Measurements from ENCODE around the gene SYNE1. TPM values are rescaled to one million over a fixed set of nuclear protein-coding genes. Genes with fewer than 3 reads are reported as not detected.
"Not testable (repeated sequence)": the region's sequence is repeated elsewhere in the genome, so short reads cannot be mapped to it uniquely, and the experiment has no call there.

Gene SYNE1
- total RNA-seq, 1 donor from 2014 or later, result 316 TPM

DNA sequence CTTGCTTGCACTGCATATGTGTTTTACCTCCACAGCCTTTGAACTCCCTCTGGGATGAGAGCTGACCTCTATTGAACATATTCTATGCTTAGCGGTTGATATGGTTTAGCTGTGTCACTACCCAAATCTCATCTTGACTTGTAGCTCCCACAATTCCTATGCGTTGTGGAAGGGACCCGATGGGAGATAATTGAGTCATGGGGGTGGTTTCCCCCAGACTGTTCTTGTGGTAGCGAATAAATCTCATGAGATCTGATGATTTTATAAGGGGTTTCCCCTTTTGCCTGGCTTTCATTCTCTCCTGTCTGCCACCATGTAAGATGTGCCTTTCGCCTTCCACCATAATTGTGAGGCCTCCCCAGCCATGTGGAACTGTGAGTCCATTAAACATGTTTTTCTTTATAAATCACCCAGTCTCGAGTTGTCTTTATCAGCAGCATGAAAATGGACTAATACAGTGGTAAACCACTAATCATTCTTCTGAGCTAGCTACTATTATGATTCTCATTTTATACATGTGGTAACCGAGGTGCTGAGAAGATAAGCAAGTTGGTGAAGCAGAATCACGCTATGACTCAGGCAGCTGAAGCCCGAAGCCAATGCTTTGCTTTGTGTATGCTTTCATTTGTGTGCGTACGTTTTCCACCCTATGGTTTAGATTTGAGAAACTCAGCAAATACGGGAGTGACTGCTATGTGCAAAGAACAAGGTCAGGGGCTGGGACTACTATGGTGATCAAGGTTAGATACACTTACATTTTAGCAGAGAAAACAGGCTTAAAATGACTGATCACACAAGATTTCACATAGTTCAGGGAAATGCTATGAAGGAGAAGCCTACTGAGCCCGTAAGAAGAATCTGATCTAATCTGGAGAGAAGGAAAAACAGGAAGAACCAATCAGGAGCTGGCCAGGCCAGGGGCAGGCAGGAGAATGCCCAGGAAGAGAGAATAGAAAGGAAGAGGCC is 466.2 kb downstream of the SYNE1 start:
- DNase-seq, result no peak

DNA sequence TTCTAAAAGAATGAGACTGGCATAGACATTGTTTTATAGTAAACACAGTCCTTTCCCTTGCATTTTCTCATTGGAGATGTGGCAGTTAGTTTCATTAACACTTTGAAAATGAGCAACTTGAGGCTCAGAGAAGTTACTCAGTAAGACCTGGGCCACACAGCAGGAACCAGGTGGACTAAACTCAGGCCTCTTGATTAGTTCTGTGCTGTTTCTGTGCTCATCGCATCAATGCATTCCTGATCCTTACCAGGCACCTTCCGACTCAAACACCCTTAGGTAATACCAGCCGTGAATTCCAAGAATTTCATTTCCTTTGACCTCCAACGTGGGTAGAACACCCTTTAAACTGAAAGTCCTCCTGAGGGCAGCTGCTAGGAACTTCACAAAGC is 466.9 kb downstream of the SYNE1 start:
- DNase-seq, result no peak

- no peak for DNase-seq
Observed at GRCh38 chr6:152167641-152168603, 469.2 kb downstream of the SYNE1 start.

- DNase-seq, result no peak
Observed at GRCh38 chr6:152166897-152167296, 470.3 kb downstream of the SYNE1 start.

- no peak for DNase-seq
Observed at GRCh38 chr6:152166497-152166896, 470.7 kb downstream of the SYNE1 start.

DNA sequence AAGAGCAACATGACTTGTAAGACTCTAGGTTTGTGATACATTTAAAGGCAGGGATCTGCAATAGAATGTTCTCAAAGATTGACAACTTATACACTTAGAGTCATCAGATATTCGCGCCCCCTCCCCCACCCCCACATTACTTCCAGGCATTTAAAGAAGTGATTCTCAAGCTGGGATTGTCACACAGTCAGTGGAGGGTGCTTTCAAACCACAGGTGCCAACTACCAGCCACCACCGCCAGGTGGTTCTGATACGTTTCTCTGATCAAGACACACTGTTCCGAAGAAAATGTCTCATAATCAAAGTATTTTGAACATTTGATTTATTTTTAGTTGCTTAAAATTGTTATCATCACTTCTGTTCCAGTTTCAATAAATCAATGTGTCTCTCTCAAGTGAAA is 472.2 kb downstream of the SYNE1 start:
- no peak for DNase-seq

DNA sequence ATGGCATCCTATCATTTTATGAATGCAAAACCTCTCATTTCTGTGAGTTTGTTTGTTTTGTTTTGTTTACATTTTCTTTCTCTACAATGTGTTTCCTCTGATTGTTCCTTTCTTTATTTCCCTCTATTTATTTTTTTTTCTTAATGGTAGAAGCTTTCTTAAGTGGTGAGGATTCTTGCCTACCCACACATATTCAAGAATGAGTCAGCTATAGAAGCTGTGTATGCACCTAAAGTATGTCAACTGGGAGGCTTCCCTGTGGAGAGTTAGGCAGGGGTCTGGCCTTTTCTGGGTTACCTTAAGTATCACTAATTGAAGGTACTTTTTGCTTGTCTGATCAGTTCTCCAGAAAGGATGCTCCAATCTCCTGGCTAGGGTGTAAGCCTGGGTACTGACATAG is 475.7 kb downstream of the SYNE1 start:
- no peak for DNase-seq

- no peak for DNase-seq
Observed at GRCh38 chr6:152160346-152160745, 476.8 kb downstream of the SYNE1 start.

DNA sequence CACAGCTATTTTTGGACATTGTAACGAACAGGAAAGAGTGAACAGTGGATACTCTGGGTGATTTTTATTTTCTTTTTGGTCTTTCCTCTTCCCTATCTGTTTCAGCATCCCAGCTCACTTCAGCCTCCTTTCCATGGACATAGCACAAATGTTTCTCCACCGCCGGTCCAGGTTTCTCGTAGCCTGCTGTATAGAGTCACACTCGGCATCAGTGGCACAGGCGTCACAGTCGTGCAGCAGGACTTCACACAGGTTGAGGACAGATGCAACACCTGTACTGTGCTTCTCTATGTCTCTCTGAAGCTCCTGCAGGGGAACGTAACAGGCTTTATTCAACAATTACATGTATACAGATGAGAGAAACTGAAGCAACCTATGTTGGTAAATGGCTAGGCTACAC is 481.4 kb downstream of the SYNE1 start:
- DNase-seq, result no peak

DNA sequence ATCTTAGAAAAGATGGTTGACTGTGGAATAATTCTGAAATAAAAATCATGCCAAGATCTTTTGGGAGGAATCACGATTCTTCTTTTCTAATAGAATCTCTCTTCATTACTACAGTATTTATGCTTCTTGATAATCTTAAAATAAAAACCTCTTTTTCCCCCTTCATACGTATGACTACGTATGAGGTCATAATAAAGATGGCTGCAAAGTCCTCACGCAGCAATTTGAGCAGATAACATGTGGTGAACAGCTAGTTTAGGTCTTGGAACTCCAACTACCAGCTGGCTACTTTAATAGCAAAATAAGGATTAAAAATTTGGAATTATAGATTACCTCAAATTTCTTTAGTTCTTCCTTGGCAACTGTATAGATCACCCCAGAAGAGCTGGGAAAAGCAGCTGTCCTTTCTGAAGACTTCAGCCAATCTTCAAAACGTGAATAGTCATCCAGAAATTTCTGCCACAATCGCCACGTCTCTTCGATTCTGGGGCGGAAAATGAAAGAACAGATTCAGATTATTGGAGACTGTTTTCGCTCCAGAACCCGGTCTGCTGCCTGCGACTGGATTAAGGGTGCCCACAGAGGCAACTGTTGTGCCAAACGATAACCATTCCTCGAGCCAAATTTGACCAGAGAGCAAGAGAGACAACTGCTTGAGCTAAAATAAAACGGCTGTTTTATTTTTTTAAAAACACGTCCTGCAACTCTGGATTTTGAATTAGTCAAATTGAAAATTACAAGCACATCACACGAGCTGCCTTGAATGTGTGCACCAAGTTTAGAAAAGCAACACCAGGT is 482.4 kb downstream of the SYNE1 start:
- DNase-seq, result no peak

DNA sequence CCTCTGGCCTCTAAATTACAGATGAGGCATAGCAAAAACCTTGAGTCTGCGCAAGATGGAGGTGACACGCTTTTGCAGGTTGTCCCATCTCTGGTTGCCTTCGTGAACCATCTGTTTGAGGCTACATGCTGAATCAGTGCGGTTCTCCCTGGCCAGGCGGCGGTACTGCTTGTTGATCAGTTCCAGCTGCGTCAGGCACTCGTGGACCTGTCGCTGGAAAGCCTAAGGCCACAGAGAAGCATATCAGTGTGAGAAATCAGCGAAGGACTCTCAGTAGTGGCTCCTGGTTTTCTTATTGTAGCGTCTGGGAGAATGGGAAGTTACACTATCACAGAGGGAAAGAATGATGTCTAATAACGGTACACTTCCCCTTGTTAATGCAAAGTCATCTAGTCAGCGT is 485.2 kb downstream of the SYNE1 start:
- DNase-seq, result no peak

- no peak for DNase-seq
Observed at GRCh38 chr6:152150196-152150595, 487.0 kb downstream of the SYNE1 start.

GRCh38 chr6:152148412-152148811 is 488.8 kb downstream of the SYNE1 start:
- DNase-seq, result no peak

GRCh38 chr6:152147269-152147668 is 489.9 kb downstream of the SYNE1 start:
- DNase-seq, result no peak

GRCh38 chr6:152146385-152146784 is 490.8 kb downstream of the SYNE1 start:
- DNase-seq, result no peak

GRCh38 chr6:152143359-152143758 is 493.8 kb downstream of the SYNE1 start:
- DNase-seq, result no peak

DNA sequence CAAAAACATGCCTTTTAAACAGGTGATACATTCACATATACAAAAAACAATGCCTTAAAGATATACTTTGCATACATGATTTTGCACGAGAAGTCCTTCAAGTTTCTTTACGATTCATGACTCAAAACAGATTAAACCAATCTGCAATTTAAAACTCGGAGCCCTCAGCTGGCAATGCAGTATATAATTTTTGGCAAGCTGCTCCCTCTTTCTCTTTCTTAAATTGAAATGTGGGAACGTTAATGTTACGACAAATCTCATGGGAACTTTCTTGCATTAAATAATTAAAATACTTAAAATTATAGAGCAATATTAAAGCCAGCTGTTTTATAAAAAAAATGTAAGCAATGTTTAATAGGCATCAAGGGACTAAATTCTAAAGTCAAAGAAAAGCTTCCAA is 495.1 kb downstream of the SYNE1 start:
- DNase-seq, result no peak

GRCh38 chr6:152138344-152138743 is 498.8 kb downstream of the SYNE1 start:
- not testable (repeated sequence) for DNase-seq

- no peak for DNase-seq
Observed at GRCh38 chr6:152136449-152136825, 500.7 kb downstream of the SYNE1 start.

DNA sequence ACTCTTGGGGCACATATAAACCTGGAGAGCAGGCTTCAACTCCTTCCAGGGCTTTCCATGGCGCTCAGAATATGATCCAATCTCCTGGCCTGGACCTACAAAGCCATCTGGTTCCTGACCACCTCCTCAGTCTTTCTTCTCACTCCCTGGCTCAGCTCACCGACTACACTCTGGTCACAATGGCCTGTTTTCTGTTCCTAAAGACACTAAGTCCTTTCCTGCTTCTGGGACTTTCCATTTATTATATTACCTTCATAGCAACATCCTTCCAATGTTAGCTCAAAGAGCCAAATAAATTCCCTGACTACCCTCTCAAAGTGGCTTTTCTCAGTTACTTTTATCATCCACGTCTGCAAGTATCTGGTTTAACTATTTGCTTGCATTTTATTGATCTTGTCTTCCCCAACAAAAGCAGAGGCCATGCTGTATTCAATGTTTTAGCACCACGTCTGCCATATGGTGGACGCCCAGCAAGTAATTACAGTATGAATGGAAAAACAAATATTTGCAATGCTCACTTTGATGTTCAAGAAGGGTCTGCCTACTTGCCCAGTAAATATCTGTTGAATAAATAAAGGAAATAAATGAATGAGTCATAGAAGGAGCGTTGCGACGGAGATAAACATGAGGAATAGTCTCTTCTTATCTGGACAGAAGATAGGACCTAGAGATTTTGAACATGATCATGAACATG is 501.3 kb downstream of the SYNE1 start:
- no peak for DNase-seq

DNA sequence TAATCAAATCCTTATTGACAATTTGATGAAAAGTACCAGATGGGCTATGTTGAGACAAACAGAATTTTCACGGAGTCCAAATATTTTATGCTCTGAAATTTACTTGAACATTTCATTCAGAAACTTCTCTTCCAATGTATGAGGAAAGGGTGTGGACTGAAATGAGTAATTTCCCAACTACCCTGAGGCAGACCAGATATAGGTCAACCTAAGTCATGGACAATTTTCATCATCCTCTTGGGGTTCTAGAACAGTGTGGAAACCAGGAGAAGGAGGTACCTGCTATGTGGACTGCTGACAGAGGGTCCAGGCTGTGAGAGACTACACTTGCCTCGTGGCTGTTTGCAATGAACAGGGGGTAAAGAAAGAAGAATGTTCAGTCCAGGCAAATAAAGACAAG is 506.7 kb downstream of the SYNE1 start:
- DNase-seq, result no peak

- DNase-seq, result no peak
Observed at GRCh38 chr6:152129691-152130151, 507.4 kb downstream of the SYNE1 start.

Data from occipital lobe (tissue), 2 donors.